Neural cell (in vitro differentiated cells): Measurements from ENCODE around the gene MT1X. TPM values are rescaled to one million over a fixed set of nuclear protein-coding genes. Genes with fewer than 3 reads are reported as not detected.

Experiments used
- H2AFZ ChIP-seq: fragments of 200-600, 300-800 bp; sonication (generic), shearing (Covaris generic); 2 replicates; pipeline ENCODE4 v1.6.0; 2014; ENCODE audit warnings: low read depth, mild to moderate bottlenecking, antibody characterized with exemption, low read length, moderate library complexity
- H3F3A ChIP-seq: fragments of 200-600 bp; shearing (Covaris generic); 2 replicates; pipeline ENCODE4 v1.6.1; 2016; ENCODE audit warnings: mild to moderate bottlenecking, moderate library complexity, mixed read lengths, antibody characterized with exemption, low read length; ENCODE audit not compliant: insufficient read depth, poor library complexity, severe bottlenecking
- H3K27ac ChIP-seq: fragments of 200-600, 300-800 bp; sonication (generic), shearing (Covaris generic); 2 replicates; pipeline ENCODE4 v1.5.1; 2014; ENCODE audit warnings: mild to moderate bottlenecking, low read length, moderate library complexity
- H3K27me3 ChIP-seq: fragments of 300-800, 200-600 bp; sonication (generic), shearing (Covaris generic); 2 replicates; pipeline ENCODE4 v1.6.0; 2014; ENCODE audit warnings: mild to moderate bottlenecking, low read depth, low read length, moderate library complexity; ENCODE audit not compliant: insufficient read depth
- H3K36me3 ChIP-seq: fragments of 300-800, 200-600 bp; sonication (generic), shearing (Covaris generic); 2 replicates; pipeline ENCODE4 v1.5.1; 2014; ENCODE audit warnings: mild to moderate bottlenecking, antibody characterized with exemption, low read length, moderate library complexity; ENCODE audit not compliant: insufficient read depth
- H3K4me2 ChIP-seq: fragments of 300-800, 200-600 bp; sonication (generic), shearing (Covaris generic); 2 replicates; pipeline ENCODE4 v1.6.0; 2014; ENCODE audit warnings: mild to moderate bottlenecking, low read length
- H3K4me3 ChIP-seq: fragments of 300-800, 200-600 bp; sonication (generic), shearing (Covaris generic); 2 replicates; pipeline ENCODE4 v1.5.1; 2014; ENCODE audit warnings: mild to moderate bottlenecking, low read length, moderate library complexity
- H3K79me2 ChIP-seq: fragments of 200-600 bp; shearing (Covaris generic); replicated peaks from 2 replicates; pipeline ENCODE4 v1.6.0; 2014; ENCODE audit warnings: mild to moderate bottlenecking, low read length, moderate library complexity; ENCODE audit not compliant: insufficient read depth
- H3K9ac ChIP-seq: fragments of 300-800, 200-600 bp; sonication (generic), shearing (Covaris generic); 2 replicates; pipeline ENCODE4 v1.6.1; 2016; ENCODE audit warnings: mild to moderate bottlenecking, low read length, mixed read lengths
- H3K9me2 ChIP-seq: fragments of 200-600 bp; shearing (Covaris generic); 2 replicates; pipeline ENCODE4 v1.6.1; 2016; ENCODE audit warnings: mild to moderate bottlenecking, low read length, mixed read lengths; ENCODE audit not compliant: insufficient read depth
- H3K9me3 ChIP-seq: fragments of 200-600, 300-800 bp; sonication (generic), shearing (Covaris generic); 2 replicates; pipeline ENCODE4 v1.6.1; 2016; ENCODE audit warnings: mild to moderate bottlenecking, mixed run types, low read length, moderate library complexity, mixed read lengths
- H4K20me1 ChIP-seq: fragments of 200-600 bp; shearing (Covaris generic); 2 replicates; pipeline ENCODE4 v1.6.1; 2016; ENCODE audit warnings: mild to moderate bottlenecking, mixed run types; ENCODE audit not compliant: insufficient read depth
- CTCF ChIP-seq: fragments of 450-650 bp; IDR thresholded peaks from 2 replicates; pipeline ENCODE4 v1.5.1; 2014; ENCODE audit warnings: antibody characterized with exemption, mild to moderate bottlenecking, moderate library complexity; ENCODE audit not compliant: poor library complexity, severe bottlenecking
- EP300 ChIP-seq: fragments of 450-650 bp; conservative IDR thresholded peaks from 2 replicates; pipeline ENCODE4 v1.6.1; 2014; ENCODE audit warnings: antibody characterized with exemption, mild to moderate bottlenecking, moderate library complexity; ENCODE audit not compliant: poor library complexity, severe bottlenecking
- EZH2 ChIP-seq: fragments of 200-600, 300-800 bp; shearing (Covaris generic), sonication (generic); IDR thresholded peaks from 2 replicates; pipeline ENCODE4 v1.6.1; 2014; ENCODE audit warnings: antibody characterized with exemption, low read length, borderline replicate concordance, mild to moderate bottlenecking; ENCODE audit not compliant: insufficient read depth, poor library complexity, severe bottlenecking
- MXI1 ChIP-seq: fragments of 450-650 bp; conservative IDR thresholded peaks from 2 replicates; pipeline ENCODE4 v1.6.1; 2014; ENCODE audit warnings: antibody characterized with exemption, mild to moderate bottlenecking; ENCODE audit not compliant: poor library complexity, severe bottlenecking
- POLR2AphosphoS5 ChIP-seq: IDR thresholded peaks from 2 replicates; pipeline ENCODE4 v1.6.1; 2012
- RAD21 ChIP-seq: fragments of 450-650 bp; conservative IDR thresholded peaks from 2 replicates; pipeline ENCODE4 v1.6.1; 2014; ENCODE audit warnings: antibody characterized with exemption, mild to moderate bottlenecking, moderate library complexity
- REST ChIP-seq: IDR thresholded peaks from 2 replicates; pipeline ENCODE4 v1.6.1; 2012; ENCODE audit warnings: borderline replicate concordance
- SMC3 ChIP-seq: fragments of 450-650 bp; conservative IDR thresholded peaks from 2 replicates; pipeline ENCODE4 v1.6.1; 2014; ENCODE audit warnings: antibody characterized with exemption, mild to moderate bottlenecking, moderate library complexity; ENCODE audit not compliant: poor library complexity
- TAF1 ChIP-seq: IDR thresholded peaks from 2 replicates; pipeline ENCODE4 v1.6.1; 2012; ENCODE audit warnings: low read depth
- polyA plus RNA-seq: library from polyadenylated mRNA; depleted of rRNA; stranded (reverse); fragments of >200 nt; gene quantifications from 2 replicates; pipeline ENCODE4 v1.2.3, GENCODE V29; 2014

Gene MT1X
- polyA plus RNA-seq, 1 donor from 2014 or later: 8.1 TPM

- Histone ChIP-seq H3F3A (no peaks in the 10 kb centered on the region), H3K9ac (no peak overlapping the region), H3K79me2 (no peaks in the 10 kb centered on the region), H3K27me3 (no peaks in the 10 kb centered on the region), H3K36me3 (no peaks in the 10 kb centered on the region), H4K20me1 (no peaks in the 10 kb centered on the region), H3K9me3 (no peaks in the 10 kb centered on the region), H2AFZ (no peak overlapping the region), H3K9me2 (no peaks in the 10 kb centered on the region), H3K27ac (no peak overlapping the region), H3K4me3 (no peak overlapping the region), H3K4me2 (no peak overlapping the region)
- TF ChIP-seq POLR2AphosphoS5 (no peak), TAF1 (no peak), EP300 (no peak), REST (no peak), SMC3 (no peak), EZH2 (no peak), MXI1 (no peak), RAD21 (no peak), CTCF (no peak)
Observed at GRCh38 chr16:56697456-56698155, 15.3 kb downstream of the MT1X start.

DNA sequence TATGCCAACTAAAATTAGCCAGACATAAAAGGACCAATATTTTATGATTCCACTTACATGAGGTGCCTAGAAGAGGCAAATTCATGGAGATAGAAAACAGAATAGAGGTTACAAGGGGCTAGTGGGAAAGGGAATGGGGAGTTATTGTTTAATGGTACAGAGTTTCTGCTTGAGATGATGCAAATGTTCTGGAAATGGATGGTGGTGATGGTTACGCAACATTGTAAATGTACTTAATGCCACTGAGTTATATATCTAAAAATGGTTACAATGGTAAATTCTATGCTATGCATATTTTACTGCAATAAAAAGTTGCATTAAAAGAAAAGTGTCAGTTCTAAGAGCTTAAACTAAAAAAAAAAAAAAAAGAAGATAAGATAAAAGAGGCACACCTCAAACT lies 17.9 kb downstream of the MT1X start:
- no peaks in the 10 kb centered on the region for H3K36me3 ChIP-seq
- H3K79me2 ChIP-seq: no peaks in the 10 kb centered on the region
- H3K9ac ChIP-seq: no peak overlapping the region
- H3F3A ChIP-seq: no peaks in the 10 kb centered on the region
- H3K4me2 ChIP-seq: no peak overlapping the region
- H3K27ac ChIP-seq: no peak overlapping the region
- H2AFZ ChIP-seq: no peak overlapping the region
- H3K9me3 ChIP-seq: no peaks in the 10 kb centered on the region
- TF ChIP-seq POLR2AphosphoS5 (no peak), REST (no peak)
- no peak overlapping the region for H3K4me3 ChIP-seq
- no peaks in the 10 kb centered on the region for H3K27me3 ChIP-seq
- H3K9me2 ChIP-seq: no peaks in the 10 kb centered on the region
- H4K20me1 ChIP-seq: no peaks in the 10 kb centered on the region
